PC-3 (cell line): ENCODE data around the gene TACC2. TPM values are rescaled to one million over a fixed set of nuclear protein-coding genes. Genes with fewer than 3 reads are reported as not detected.

Source experiments
- ATAC-seq: fragments of 200-7000 bp; cut with Tn5 transposase; 2 replicates; pipeline ENCODE4 v1.9.1; 2020; ENCODE audit warnings: mild to moderate bottlenecking, moderate library complexity
- BruUV-seq: library from RNA; stranded (reverse); fragments of 400-500 nt; replicated peaks from 2 replicates; lab custom pipeline; 2021; lab: Mats Ljungman, UMichigan
- CTCF ChIA-PET: fragments of 300-600 bp; sonication (Branson Sonifier 250); formaldehyde crosslinking; loops from one replicate; lab custom pipeline; 2022; ENCODE audit warnings: antibody characterized with exemption; lab: Charles Lee
- POLR2A ChIA-PET: fragments of 300-600 bp; sonication (Branson Sonifier 250); formaldehyde crosslinking; loops from one replicate; lab custom pipeline; 2022; ENCODE audit warnings: antibody characterized with exemption; ENCODE audit not compliant: unreplicated experiment; lab: Charles Lee
- DNase-seq: peaks from one replicate; pipeline ENCODE4 v3.0.0-alpha.2; 2015
- H2AFZ ChIP-seq: fragments of 300-600 bp; sonication (generic); 2 replicates; pipeline ENCODE4 v1.6.0; 2016; ENCODE audit warnings: antibody characterized with exemption, low read length
- H3F3A ChIP-seq: fragments of 300-600 bp; sonication (generic); one replicate; pipeline ENCODE4 v1.6.0; 2017; ENCODE audit warnings: antibody characterized with exemption, low read length, control low read depth, mild to moderate bottlenecking; ENCODE audit not compliant: unreplicated experiment
- H3K27ac ChIP-seq: fragments of 300-600 bp; sonication (generic); 2 replicates; pipeline ENCODE4 v1.5.1; 2016; ENCODE audit warnings: mild to moderate bottlenecking, low read length
- H3K27me3 ChIP-seq: fragments of 300-600 bp; sonication (generic); 2 replicates; pipeline ENCODE4 v1.6.1; 2016; ENCODE audit warnings: low read length, mixed read lengths
- H3K36me3 ChIP-seq: fragments of 300-600 bp; sonication (generic); 2 replicates; pipeline ENCODE4 v1.6.1; 2016; ENCODE audit warnings: low read depth, mixed run types, low read length, mixed read lengths
- H3K4me1 ChIP-seq: fragments of 300-600 bp; sonication (generic); 2 replicates; pipeline ENCODE4 v1.5.1; 2016; ENCODE audit warnings: low read length; ENCODE audit not compliant: insufficient read depth
- H3K4me2 ChIP-seq: fragments of 300-600 bp; sonication (generic); 2 replicates; pipeline ENCODE4 v1.6.0; 2016; ENCODE audit warnings: low read length
- H3K4me3 ChIP-seq: fragments of 300-600 bp; sonication (generic); 2 replicates; pipeline ENCODE4 v1.5.1; 2016; ENCODE audit warnings: mild to moderate bottlenecking, low read length, mixed read lengths
- H3K79me2 ChIP-seq: fragments of 300-600 bp; sonication (generic); 2 replicates; pipeline ENCODE4 v1.6.1; 2017; ENCODE audit warnings: low read length, mixed read lengths
- H3K9ac ChIP-seq: fragments of 300-600 bp; sonication (generic); 2 replicates; pipeline ENCODE4 v1.6.0; 2016; ENCODE audit warnings: mild to moderate bottlenecking, low read length
- H3K9me2 ChIP-seq: fragments of 300-600 bp; sonication (generic); replicated peaks from 2 replicates; pipeline ENCODE4 v1.6.1; 2016; ENCODE audit warnings: mixed run types, low read length, mixed read lengths
- H3K9me3 ChIP-seq: fragments of 300-600 bp; sonication (generic); 2 replicates; pipeline ENCODE4 v1.6.1; 2016; ENCODE audit warnings: low read length, mixed read lengths
- H4K20me1 ChIP-seq: fragments of 300-600 bp; sonication (generic); 2 replicates; pipeline ENCODE4 v1.6.1; 2016; ENCODE audit warnings: low read length, mixed read lengths
- CTCF ChIP-seq: fragments of 300-600 bp; sonication (generic); conservative IDR thresholded peaks from 2 replicates; pipeline ENCODE4 v1.5.1; 2017; ENCODE audit warnings: antibody characterized with exemption, low read depth, mild to moderate bottlenecking, low read length
- EZH2 ChIP-seq: fragments of 300-600 bp; sonication (generic); IDR thresholded peaks from one replicate; pipeline ENCODE4 v1.6.1; 2017; ENCODE audit warnings: antibody characterized with exemption, mild to moderate bottlenecking, low read length; ENCODE audit not compliant: unreplicated experiment
- EZH2phosphoT487 ChIP-seq: fragments of 300-600 bp; sonication (generic); IDR thresholded peaks from 2 replicates; pipeline ENCODE4 v1.6.1; 2018; ENCODE audit warnings: mild to moderate bottlenecking, antibody characterized with exemption, low read length, borderline replicate concordance
- intact Hi-C: fragments of 100-400 bp; cut with micrococcal nuclease; formaldehyde crosslinking; loops from 2 replicates; pipeline ENCODE4 v1.9.0; 2023
- total RNA-seq: library from RNA; depleted of rRNA; stranded (reverse); fragments of >200 nt; gene quantifications from 2 replicates; pipeline ENCODE4 v1.2.3, GENCODE V29; 2014

Gene TACC2
- total RNA-seq, 1 experiment from 2014 or later: 31.7 TPM

DNA sequence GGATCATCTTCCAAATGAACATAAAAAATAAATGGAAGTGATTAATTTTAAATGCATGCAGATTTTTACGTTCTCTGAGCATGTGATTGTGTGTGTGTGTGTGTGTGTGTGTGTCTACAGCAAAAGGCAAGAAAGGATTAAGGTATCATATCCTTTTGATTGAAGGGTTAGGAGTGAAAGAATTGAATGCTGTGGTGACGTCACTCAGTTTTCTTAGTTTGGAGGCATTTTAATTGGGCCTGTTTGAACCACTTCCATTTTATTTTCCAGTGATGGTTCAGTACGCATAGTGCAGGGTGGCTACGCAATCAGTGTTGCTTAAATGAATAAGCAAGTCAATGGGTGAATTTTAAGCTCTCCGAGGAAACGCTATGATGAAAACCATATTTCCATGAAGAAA, 31.3 kb downstream of the TACC2 start:
- ATAC-seq (no peak), DNase-seq (no peak)
- Histone ChIP-seq H3K36me3 (no peaks in the 10 kb centered on the region), H3K4me2 (peak overlapping the region; percentile 73), H3F3A (no peaks in the 10 kb centered on the region), H3K4me3 (peak overlapping the region; percentile 67), H3K9ac (peak overlapping the region; percentile 72), H3K79me2 (no peaks in the 10 kb centered on the region), H3K4me1 (peaks cover 26% of the 10 kb centered on the region), H3K9me2 (no peaks in the 10 kb centered on the region), H3K27ac (peak overlapping the region; percentile 79), H2AFZ (peak overlapping the region; percentile 78), H4K20me1 (no peaks in the 10 kb centered on the region), H3K9me3 (no peaks in the 10 kb centered on the region), H3K27me3 (no peaks in the 10 kb centered on the region)
- intact Hi-C loops: no loop called here
- no peak for TF ChIP-seq EZH2phosphoT487
- TF ChIP-seq EZH2: no peak
- no peak for TF ChIP-seq CTCF
- no TSS peak for BruUV-seq
- ChIA-PET POLR2A (no interaction called here), CTCF (interaction anchor here (0.5 kb wide), 1 partner anchor 63 kb away, joined by 3 read pairs; no protein-coding TSS in a partner anchor)

DNA sequence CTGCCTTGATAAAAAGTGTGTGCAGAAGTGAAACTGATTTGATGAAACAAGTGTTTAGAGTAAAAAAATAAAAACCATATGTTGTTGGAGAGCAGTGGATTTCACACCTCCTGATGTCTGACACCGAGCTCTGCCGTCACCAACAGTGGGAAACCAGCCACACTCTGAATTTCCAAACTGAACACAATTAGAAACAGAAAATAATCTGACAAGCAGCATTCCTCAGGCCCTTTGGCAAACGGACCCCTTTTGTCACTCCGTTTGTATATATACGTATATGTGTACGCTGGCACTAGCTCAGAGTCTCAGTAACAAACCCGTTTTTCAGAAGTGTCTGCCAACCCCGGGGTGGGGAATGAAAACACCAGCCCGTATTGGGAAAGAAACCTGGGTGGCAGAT, 32.4 kb downstream of the TACC2 start:
- H4K20me1 ChIP-seq: no peaks in the 10 kb centered on the region
- H3K4me3 ChIP-seq: peak overlapping the region; percentile 55
- H3K9ac ChIP-seq: peak overlapping the region; percentile 16; the same call in 1 of the 2 replicates
- H2AFZ ChIP-seq: peak overlapping the region; percentile 58
- intact Hi-C loops: no loop called here
- H3K79me2 ChIP-seq: no peaks in the 10 kb centered on the region
- DNase-seq: peak; percentile 45
- peak overlapping the region; percentile 89 for H3K4me2 ChIP-seq
- BruUV-seq: no TSS peak
- H3K36me3 ChIP-seq: no peaks in the 10 kb centered on the region
- H3K9me2 ChIP-seq: no peaks in the 10 kb centered on the region
- TF ChIP-seq EZH2phosphoT487 (no peak), CTCF (no peak), EZH2 (no peak)
- POLR2A ChIA-PET: no interaction called here
- H3K27me3 ChIP-seq: no peaks in the 10 kb centered on the region
- H3F3A ChIP-seq: no peaks in the 10 kb centered on the region
- H3K27ac ChIP-seq: no peak overlapping the region
- CTCF ChIA-PET: interaction anchor here (0.6 kb wide), 1 partner anchor 41 kb away, joined by 3 read pairs; no protein-coding TSS in a partner anchor
- H3K4me1 ChIP-seq: peaks cover 26% of the 10 kb centered on the region
- no peak for ATAC-seq
- no peaks in the 10 kb centered on the region for H3K9me3 ChIP-seq

DNA sequence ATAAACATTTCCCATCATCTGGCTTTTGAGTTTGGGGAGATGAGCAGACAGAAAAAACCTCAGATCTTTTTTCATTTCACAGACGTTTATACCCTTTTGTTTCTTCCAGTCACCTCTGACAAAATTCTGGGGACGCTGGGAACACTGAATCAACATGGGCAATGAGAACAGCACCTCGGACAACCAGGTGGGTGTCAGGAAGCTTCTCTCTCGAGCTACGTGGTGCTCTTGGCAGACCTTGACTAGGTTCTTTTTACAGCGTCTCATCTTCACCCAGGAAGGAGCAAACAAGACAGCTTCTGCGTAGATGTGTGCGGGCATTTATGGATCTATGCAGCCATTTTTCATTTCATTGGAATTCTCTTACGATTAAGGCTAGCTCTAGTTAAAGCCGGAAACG, 32.9 kb downstream of the TACC2 start:
- Histone ChIP-seq H3K9me2 (no peaks in the 10 kb centered on the region), H3K79me2 (no peaks in the 10 kb centered on the region), H3K4me1 (peaks cover 26% of the 10 kb centered on the region), H3F3A (no peaks in the 10 kb centered on the region), H3K27me3 (no peaks in the 10 kb centered on the region), H2AFZ (peak overlapping the region; percentile 58), H3K36me3 (no peaks in the 10 kb centered on the region), H3K4me2 (peak overlapping the region; percentile 89), H3K27ac (peak overlapping the region; percentile 52), H3K9me3 (no peaks in the 10 kb centered on the region), H3K9ac (peak overlapping the region; percentile 16; the same call in 1 of the 2 replicates), H4K20me1 (no peaks in the 10 kb centered on the region), H3K4me3 (peak overlapping the region; percentile 55)
- ATAC-seq: no peak
- CTCF ChIA-PET: no interaction called here
- no peak for DNase-seq
- POLR2A ChIA-PET: no interaction called here
- intact Hi-C loops: no loop called here
- BruUV-seq: no TSS peak
- TF ChIP-seq EZH2phosphoT487 (no peak), EZH2 (no peak), CTCF (no peak)
